Suprapubic skin (tissue), 4 donors: ENCODE results near the gene PODXL2. TPM values are rescaled to one million over a fixed set of nuclear protein-coding genes. Genes with fewer than 3 reads are reported as not detected.

ENCODE experiments used
- DNase-seq, 2 donors: peaks; one replicate each; pipeline ENCODE4 v3.0.0-alpha.2; 2019; ENCODE audit warnings: low spot score in 2 of 2
- H3K27ac ChIP-seq: fragments of 200-600 bp; sonication (generic); one replicate; pipeline ENCODE4 v1.5.1; 2019
- H3K27me3 ChIP-seq: fragments of 200-600 bp; sonication (generic); one replicate; pipeline ENCODE4 v1.5.1; 2019
- H3K36me3 ChIP-seq: fragments of 200-600 bp; sonication (generic); one replicate; pipeline ENCODE4 v1.5.1; 2019
- H3K4me1 ChIP-seq: fragments of 200-600 bp; sonication (generic); one replicate; pipeline ENCODE4 v1.5.1; 2019
- H3K4me3 ChIP-seq: fragments of 200-600 bp; sonication (generic); one replicate; pipeline ENCODE4 v1.5.1; 2019; ENCODE audit warnings: mild to moderate bottlenecking
- H3K9me3 ChIP-seq: fragments of 200-600 bp; sonication (generic); one replicate; pipeline ENCODE4 v1.5.1; 2019
- EP300 ChIP-seq: sonication (generic); formaldehyde crosslinking; IDR thresholded peaks from one replicate; pipeline ENCODE4 v1.6.1; 2017; ENCODE audit warnings: antibody characterized with exemption
- POLR2A ChIP-seq, 2 donors: fragments of 450-650 bp; IDR thresholded peaks; one replicate each; pipeline ENCODE4 v1.6.1; 2017; ENCODE audit warnings: antibody characterized with exemption in 2 of 2, mild to moderate bottlenecking in 2 of 2, moderate library complexity in 2 of 2
- POLR2AphosphoS5 ChIP-seq, 3 donors: sonication (generic); formaldehyde crosslinking; IDR thresholded peaks; one replicate each; pipeline ENCODE4 v1.6.1; 2017; ENCODE audit warnings: antibody characterized with exemption in 3 of 3
- WGBS: methylation state at CpG from one replicate; pipeline ENCODE4 v1.1.5; 2018; 5-methylcytosine and 5-hydroxymethylcytosine counted together
- total RNA-seq, 4 donors: library from RNA; depleted of rRNA; stranded (reverse); fragments of >200 nt; gene quantifications; one replicate each; pipeline ENCODE4 v1.1.0, GENCODE V29; 2016
- TF ChIP-seq, protein P1 (sequence below), 2 donors: fragments of 200-600 bp in 1 of 2; fragments of 450-650 bp in 1 of 2; sonication (generic) in 1 of 2; IDR thresholded peaks; one replicate each; pipeline ENCODE4 v1.5.1; 2016 to 2019; ENCODE audit warnings: antibody characterized with exemption in 2 of 2, mild to moderate bottlenecking in 1 of 2, moderate library complexity in 1 of 2

Gene PODXL2
- total RNA-seq, 4 donors from 2014 or later: 8.0 to 15.4 (median 11.2) TPM

DNA sequence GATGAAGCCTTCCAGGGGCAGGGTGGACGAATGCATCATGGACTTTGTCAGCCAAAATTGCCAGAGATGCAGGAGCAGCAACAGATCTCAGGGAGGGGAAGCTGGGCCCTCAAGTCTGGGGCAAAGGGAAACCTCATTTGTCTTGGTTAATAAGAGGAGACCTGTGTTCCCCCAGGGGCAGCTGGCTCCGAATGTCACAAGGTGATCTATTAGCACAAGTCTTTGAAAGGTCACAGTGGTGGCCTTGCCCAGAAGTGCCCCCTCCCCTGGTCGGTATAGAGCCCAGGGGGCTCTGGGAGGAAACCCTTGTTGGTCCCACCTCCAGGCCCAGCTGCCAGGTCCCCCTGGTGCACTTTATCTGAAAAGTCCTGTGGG is 89.9 kb downstream of the PODXL2 start:
- 49% methylated on average over 3 of the region's 3 CpGs for WGBS
- Histone ChIP-seq H3K4me3 (no peak overlapping the region), H3K27me3 (no peaks in the 10 kb centered on the region), H3K4me1 (peaks cover 26% of the 10 kb centered on the region), H3K9me3 (no peaks in the 10 kb centered on the region), H3K36me3 (peaks cover 5% of the 10 kb centered on the region), H3K27ac (no peak overlapping the region)
- DNase-seq: peak in 1 of 2 donors; percentile 34
- TF ChIP-seq, protein P1, sequence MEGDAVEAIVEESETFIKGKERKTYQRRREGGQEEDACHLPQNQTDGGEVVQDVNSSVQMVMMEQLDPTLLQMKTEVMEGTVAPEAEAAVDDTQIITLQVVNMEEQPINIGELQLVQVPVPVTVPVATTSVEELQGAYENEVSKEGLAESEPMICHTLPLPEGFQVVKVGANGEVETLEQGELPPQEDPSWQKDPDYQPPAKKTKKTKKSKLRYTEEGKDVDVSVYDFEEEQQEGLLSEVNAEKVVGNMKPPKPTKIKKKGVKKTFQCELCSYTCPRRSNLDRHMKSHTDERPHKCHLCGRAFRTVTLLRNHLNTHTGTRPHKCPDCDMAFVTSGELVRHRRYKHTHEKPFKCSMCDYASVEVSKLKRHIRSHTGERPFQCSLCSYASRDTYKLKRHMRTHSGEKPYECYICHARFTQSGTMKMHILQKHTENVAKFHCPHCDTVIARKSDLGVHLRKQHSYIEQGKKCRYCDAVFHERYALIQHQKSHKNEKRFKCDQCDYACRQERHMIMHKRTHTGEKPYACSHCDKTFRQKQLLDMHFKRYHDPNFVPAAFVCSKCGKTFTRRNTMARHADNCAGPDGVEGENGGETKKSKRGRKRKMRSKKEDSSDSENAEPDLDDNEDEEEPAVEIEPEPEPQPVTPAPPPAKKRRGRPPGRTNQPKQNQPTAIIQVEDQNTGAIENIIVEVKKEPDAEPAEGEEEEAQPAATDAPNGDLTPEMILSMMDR (IDR thresholded peaks at IDR 0.05): no peak
- no peak for TF ChIP-seq POLR2A (IDR thresholded peaks at IDR 0.05)
- no peak for TF ChIP-seq EP300
- no peak for TF ChIP-seq POLR2AphosphoS5 (IDR thresholded peaks at IDR 0.05)

DNA sequence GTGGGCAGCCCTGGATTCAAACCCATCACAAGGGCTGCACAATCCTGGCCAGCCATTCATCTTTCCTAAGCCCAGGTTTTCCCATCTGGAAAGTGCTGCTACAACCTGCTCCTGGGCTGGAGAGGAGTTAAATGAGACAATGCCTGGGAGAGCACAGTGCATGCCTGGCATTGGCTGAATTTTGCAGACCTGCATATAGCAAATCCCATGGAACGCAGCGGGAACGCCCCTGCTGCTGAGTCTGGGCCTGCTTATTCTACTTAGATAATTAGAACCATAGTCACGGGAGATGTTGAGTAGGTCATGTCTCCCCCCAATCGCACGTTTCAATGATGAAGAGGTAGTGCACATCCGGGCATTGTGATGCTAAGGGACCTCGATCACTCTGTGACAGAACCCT is 90.4 kb downstream of the PODXL2 start:
- WGBS: 92% methylated on average over 8 of the region's 8 CpGs
- TF ChIP-seq POLR2A (IDR thresholded peaks at IDR 0.05) (no peak), POLR2AphosphoS5 (IDR thresholded peaks at IDR 0.05) (no peak), EP300 (no peak)
- TF ChIP-seq, protein P1 (IDR thresholded peaks at IDR 0.05): no peak
- Histone ChIP-seq H3K9me3 (no peaks in the 10 kb centered on the region), H3K36me3 (peaks cover 5% of the 10 kb centered on the region), H3K27ac (no peak overlapping the region), H3K4me3 (no peak overlapping the region), H3K27me3 (no peaks in the 10 kb centered on the region), H3K4me1 (peaks cover 26% of the 10 kb centered on the region)
- peak in 1 of 2 donors; percentile 20 for DNase-seq

DNA sequence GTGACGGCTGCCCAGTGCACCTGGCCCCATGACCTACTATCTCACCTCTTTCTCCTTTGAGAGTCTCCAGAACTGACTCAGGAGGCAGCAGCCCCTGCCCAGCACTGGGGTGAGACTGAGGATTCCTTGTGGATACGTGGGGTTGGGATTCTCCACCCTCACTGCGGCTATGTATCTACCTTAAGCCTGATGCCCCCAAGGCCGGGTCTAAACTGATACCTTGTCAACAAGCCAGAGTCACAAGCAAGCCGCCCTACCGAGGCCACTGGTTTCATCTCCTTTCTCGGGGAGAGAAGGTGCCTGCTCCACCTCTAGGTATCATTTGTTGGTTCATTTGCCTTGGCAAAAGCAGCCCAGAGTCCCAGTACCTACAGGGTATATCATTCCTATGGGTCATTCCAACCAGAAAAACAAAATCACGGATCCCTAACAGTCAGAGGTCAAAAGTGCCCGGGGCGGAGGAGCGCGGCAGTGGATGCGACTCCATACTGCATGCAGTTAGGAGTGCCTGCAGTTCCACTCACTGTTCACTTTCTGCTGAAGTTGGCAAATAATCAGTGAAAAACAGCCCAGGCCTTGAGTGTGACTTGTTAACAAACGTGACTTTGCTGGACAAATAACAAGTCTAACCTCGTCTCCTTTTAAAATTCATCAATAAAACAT is 91.3 kb downstream of the PODXL2 start:
- no peak overlapping the region for H3K27ac ChIP-seq

DNA sequence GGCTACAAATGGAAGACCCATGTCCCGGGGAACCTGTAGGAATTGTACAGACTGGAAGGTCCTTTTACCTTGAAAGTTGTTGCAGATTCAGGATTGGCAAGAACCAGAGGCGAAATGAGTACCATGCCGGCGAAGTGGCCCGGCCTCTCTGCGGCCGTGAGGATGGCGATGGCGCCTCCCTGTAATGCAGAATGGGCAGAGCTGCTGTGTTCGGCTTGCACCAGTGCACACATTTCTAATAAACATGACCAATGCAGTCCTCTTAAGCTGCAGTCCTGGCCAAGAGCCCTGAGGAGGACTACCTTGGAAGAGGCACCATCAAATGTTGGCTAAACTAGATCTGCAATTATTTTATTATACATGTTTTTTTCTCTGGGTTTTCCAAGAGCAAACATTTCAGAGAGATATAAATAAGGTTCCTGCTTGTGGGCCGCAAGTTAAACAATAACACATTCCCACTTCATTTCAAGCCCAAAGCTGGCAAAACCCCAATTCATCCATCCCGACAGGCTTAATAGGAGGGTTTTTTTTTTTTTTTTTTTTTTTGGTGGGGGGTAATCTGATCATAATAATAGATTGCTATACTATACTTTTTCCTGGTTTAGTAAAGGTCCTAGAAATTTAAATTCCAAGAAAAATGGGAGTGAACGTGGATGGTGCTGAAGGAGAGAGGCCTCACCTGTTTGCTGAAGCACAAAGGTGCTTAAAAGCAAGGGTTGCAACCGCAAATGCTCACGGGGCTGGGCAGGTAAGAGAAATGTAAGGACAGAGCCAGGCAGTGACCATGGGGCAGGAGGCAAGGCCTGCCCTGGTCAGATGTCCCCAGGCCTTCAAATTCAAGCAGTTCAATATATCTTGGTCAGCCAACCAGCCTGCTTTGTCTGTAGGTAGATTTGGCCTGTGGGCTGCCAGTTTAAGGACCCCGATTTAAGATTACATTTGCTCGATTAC is 92.3 kb downstream of the PODXL2 start:
- peaks cover 20% of the 10 kb centered on the region for H3K4me1 ChIP-seq
- H3K36me3 ChIP-seq: peaks cover 5% of the 10 kb centered on the region
- H3K4me3 ChIP-seq: no peak overlapping the region
- no peaks in the 10 kb centered on the region for H3K9me3 ChIP-seq
- WGBS: 84% methylated on average over 17 of the region's 17 CpGs
- H3K27ac ChIP-seq: no peak overlapping the region
- TF ChIP-seq EP300: no peak
- peak in 1 of 2 donors; percentile 35 for DNase-seq
- no peaks in the 10 kb centered on the region for H3K27me3 ChIP-seq

More for the DNA sequence above, 91.3 kb downstream of the PODXL2 start:
- DNase-seq: peak in 1 of 2 donors; percentile 54
- peaks cover 26% of the 10 kb centered on the region for H3K4me1 ChIP-seq
- peaks cover 5% of the 10 kb centered on the region for H3K36me3 ChIP-seq
- no peak overlapping the region for H3K4me3 ChIP-seq
- TF ChIP-seq POLR2A (IDR thresholded peaks at IDR 0.05): no peak
- no peak for TF ChIP-seq EP300
- H3K27me3 ChIP-seq: no peaks in the 10 kb centered on the region
- H3K9me3 ChIP-seq: no peaks in the 10 kb centered on the region
- 88% methylated on average over 15 of the region's 15 CpGs for WGBS

DNA sequence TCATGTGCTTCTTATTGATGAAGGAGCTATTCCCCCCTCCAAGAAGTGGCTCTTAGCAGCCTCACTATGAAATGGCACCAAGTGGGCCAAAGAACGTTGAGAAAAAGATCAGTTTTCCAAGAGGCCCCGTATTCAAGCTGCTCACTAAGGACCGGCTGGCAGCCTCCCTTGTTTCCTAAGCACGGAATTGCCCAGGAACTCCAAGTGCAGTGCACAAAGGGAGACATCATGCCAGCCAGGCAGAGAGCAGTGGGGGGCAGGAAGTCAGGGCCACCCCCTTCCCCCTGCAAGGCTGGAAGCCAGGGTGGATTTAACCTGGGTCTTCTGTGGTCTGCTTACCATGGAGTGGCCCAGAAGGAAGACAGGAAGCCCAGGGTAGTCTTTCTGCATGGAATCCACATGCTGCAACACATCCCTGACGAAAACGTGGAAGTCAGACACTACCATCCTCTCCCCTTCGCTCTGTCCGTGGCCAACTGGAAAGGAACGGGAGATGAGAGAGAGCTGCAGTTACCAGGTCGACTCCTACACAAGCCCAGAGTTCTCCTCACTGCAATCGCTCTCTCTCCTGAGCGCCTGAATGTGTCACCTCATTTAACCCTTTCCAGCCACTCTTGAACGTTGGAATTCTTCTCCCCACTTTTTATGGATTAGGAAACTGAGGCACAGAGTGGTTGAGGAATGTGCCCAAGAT is 93.3 kb downstream of the PODXL2 start:
- TF ChIP-seq EP300 (no peak), POLR2AphosphoS5 (IDR thresholded peaks at IDR 0.05) (no peak), POLR2A (IDR thresholded peaks at IDR 0.05) (no peak)
- TF ChIP-seq, protein P1 (IDR thresholded peaks at IDR 0.05): no peak
- no peaks in the 10 kb centered on the region for H3K27me3 ChIP-seq
- 58% methylated on average over 12 of the region's 13 CpGs for WGBS
- peaks cover 18% of the 10 kb centered on the region for H3K4me1 ChIP-seq
- no peak overlapping the region for H3K4me3 ChIP-seq
- H3K27ac ChIP-seq: no peak overlapping the region
- peaks cover 5% of the 10 kb centered on the region for H3K36me3 ChIP-seq
- peak in 1 of 2 donors; percentile 29 for DNase-seq
- no peaks in the 10 kb centered on the region for H3K9me3 ChIP-seq

Other genes with a start within 250 kb of the PODXL2 start
- gene TPRA1, start 38.5 kb upstream of the PODXL2 start, total RNA-seq: 10 to 100 TPM; 43.7 to 82.3 (median 64.3) TPM
- gene MCM2, start 30.8 kb upstream of the PODXL2 start, total RNA-seq: 10 to 100 TPM in 2 of 4 donors, 1 to 10 TPM in 2; 9.1 to 14.8 (median 11.6) TPM
- 10 to 100 TPM; 19.9 to 66.1 (median 35.8) TPM for gene ABTB1, start 43.8 kb downstream of the PODXL2 start, total RNA-seq
- gene MGLL, start 193.3 kb downstream of the PODXL2 start, total RNA-seq: 10 to 100 TPM; 37.9 to 54.3 (median 45.2) TPM